ENCODE data around the gene DAAM1. TPM values are rescaled to one million over a fixed set of nuclear protein-coding genes. Genes with fewer than 3 reads are reported as not detected.

The DAAM1 gene
- total RNA-seq, 1 donor from 2014 or later, result 39.5 TPM

DNA sequence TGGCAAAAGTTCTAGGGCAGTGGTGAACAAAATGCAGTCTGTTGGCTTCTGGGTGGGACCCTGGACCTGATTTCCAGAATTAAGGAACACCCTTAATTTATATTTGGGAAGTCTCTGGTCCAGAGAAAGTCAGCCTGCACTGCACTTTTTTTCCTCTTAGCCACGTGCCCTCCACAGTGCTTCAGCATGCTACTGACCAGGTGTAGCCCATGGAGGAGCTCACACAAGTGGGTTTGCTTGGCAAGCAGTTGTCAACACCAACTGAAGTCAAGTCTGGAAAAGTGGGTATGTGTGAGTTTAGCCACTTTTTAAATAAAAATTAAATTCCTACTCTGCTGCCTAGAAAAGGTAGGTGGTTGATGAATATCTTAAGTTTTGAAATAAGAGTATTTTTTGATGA, 111.3 kb downstream of the DAAM1 start:
- H3K79me2 ChIP-seq (ENCODE audit: low read depth), result no peaks in the 10 kb centered on the region
- H3K4me3 ChIP-seq, result no peak overlapping the region
- H3K27ac ChIP-seq, result no peak overlapping the region
- H3K27ac Mint-ChIP-seq, result no peak overlapping the region
- no peak overlapping the region for H3K9ac ChIP-seq
- H3K4me1 ChIP-seq, result no peaks in the 10 kb centered on the region
- H3K27me3 ChIP-seq, result no peaks in the 10 kb centered on the region
- H3K9me3 ChIP-seq (ENCODE audit: low read depth), result no peaks in the 10 kb centered on the region
- H2AFZ ChIP-seq (replicated peaks), result no peak overlapping the region
- no peaks in the 10 kb centered on the region for H3F3A ChIP-seq (ENCODE audit: low read depth)
- no peak for DNase-seq (ENCODE audit: low spot score)
- H3K4me2 ChIP-seq, result no peak overlapping the region
- no peaks in the 10 kb centered on the region for H4K20me1 ChIP-seq (ENCODE audit: low read depth)
- TF ChIP-seq CTCF (IDR thresholded peaks at IDR 0.05) (no peak), EZH2phosphoT487 (IDR thresholded peaks at IDR 0.05) (no peak), EZH2 (IDR thresholded peaks at IDR 0.05) (no peak)
- H3K9me3 Mint-ChIP-seq, result no peaks in the 10 kb centered on the region
- peaks cover 5% of the 10 kb centered on the region for H3K4me1 Mint-ChIP-seq
- no peaks in the 10 kb centered on the region for H3K36me3 ChIP-seq
- no peak overlapping the region for H3K4me3 Mint-ChIP-seq
- H3K36me3 Mint-ChIP-seq, result peaks cover 10% of the 10 kb centered on the region
- peaks cover 6% of the 10 kb centered on the region for H3K27me3 Mint-ChIP-seq (ENCODE audit: insufficient read depth, low read depth)

DNA sequence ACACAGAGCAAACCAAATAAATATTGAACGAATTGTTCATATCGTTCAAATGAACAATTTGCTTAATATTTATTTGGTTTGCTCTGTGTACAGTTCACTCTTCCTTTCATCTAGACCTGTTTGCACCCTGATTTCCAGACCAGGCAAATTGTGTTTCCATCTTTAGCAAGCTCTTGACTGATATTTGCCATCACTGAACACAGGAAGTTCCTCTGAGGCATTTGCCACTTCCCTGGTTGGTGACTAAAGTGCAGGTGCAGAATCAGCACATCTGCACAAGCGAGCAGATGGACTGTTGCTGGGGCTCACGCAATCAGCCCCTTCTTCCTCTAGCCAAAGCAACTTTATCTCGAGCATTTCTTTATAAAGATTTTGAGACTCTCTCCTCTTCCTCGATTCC, 112.9 kb downstream of the DAAM1 start:
- H3F3A ChIP-seq (ENCODE audit: low read depth), result no peaks in the 10 kb centered on the region
- Mint-ChIP-seq H3K36me3 (peaks cover 3% of the 10 kb centered on the region), H3K9me3 (no peaks in the 10 kb centered on the region), H3K27ac (no peak overlapping the region), H3K27me3 (ENCODE audit: insufficient read depth, low read depth) (peaks cover 5% of the 10 kb centered on the region), H3K4me1 (peaks cover 11% of the 10 kb centered on the region), H3K4me3 (no peak overlapping the region)
- DNase-seq (ENCODE audit: low spot score), result no peak
- H3K9me3 ChIP-seq (ENCODE audit: low read depth), result no peaks in the 10 kb centered on the region
- H3K4me2 ChIP-seq, result no peak overlapping the region
- no peak for TF ChIP-seq EZH2 (IDR thresholded peaks at IDR 0.05)
- no peak for TF ChIP-seq CTCF (IDR thresholded peaks at IDR 0.05)
- TF ChIP-seq EZH2phosphoT487 (IDR thresholded peaks at IDR 0.05), result no peak
- no peaks in the 10 kb centered on the region for H3K27me3 ChIP-seq
- H3K4me1 ChIP-seq, result peaks cover 7% of the 10 kb centered on the region
- H3K79me2 ChIP-seq (ENCODE audit: low read depth), result no peaks in the 10 kb centered on the region
- H3K27ac ChIP-seq, result no peak overlapping the region
- H4K20me1 ChIP-seq (ENCODE audit: low read depth), result no peaks in the 10 kb centered on the region
- H3K4me3 ChIP-seq, result no peak overlapping the region
- H3K36me3 ChIP-seq, result no peaks in the 10 kb centered on the region
- no peak overlapping the region for H3K9ac ChIP-seq
- H2AFZ ChIP-seq (replicated peaks), result no peak overlapping the region

DNA sequence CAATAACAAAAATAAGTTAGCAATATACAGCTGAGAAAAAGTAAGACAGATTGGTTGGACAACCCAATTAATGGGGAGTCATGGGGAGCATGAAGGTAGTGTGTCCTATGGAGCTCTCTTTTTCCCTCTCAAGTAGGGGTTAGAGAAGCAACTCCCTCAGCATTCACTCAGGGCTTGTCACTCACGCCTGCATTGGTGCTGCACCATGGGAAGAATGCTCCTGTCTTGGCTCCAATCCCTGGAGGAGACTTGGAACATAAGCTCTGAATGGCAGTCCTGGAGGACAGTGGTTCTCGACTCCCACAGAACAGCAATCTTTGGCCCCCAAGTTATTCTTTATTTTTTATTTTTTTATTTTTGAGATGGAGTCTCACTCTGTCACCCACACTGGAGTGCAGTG, 113.8 kb downstream of the DAAM1 start:
- Histone ChIP-seq H3K79me2 (ENCODE audit: low read depth) (peaks cover 4% of the 10 kb centered on the region), H3K27ac (no peak overlapping the region), H3K4me3 (no peak overlapping the region), H3K9me3 (ENCODE audit: low read depth) (no peaks in the 10 kb centered on the region), H3K4me2 (no peak overlapping the region), H3K27me3 (no peaks in the 10 kb centered on the region), H4K20me1 (ENCODE audit: low read depth) (no peaks in the 10 kb centered on the region), H3F3A (ENCODE audit: low read depth) (no peaks in the 10 kb centered on the region), H3K9ac (no peak overlapping the region), H3K36me3 (no peaks in the 10 kb centered on the region), H3K4me1 (peaks cover 7% of the 10 kb centered on the region), H2AFZ (replicated peaks) (no peak overlapping the region)
- Mint-ChIP-seq H3K27ac (no peak overlapping the region), H3K27me3 (ENCODE audit: insufficient read depth, low read depth) (peaks cover 5% of the 10 kb centered on the region), H3K9me3 (no peaks in the 10 kb centered on the region), H3K4me1 (peaks cover 11% of the 10 kb centered on the region), H3K36me3 (peaks cover 2% of the 10 kb centered on the region), H3K4me3 (no peak overlapping the region)
- TF ChIP-seq CTCF (IDR thresholded peaks at IDR 0.05), result no peak
- DNase-seq (ENCODE audit: low spot score), result no peak

DNA sequence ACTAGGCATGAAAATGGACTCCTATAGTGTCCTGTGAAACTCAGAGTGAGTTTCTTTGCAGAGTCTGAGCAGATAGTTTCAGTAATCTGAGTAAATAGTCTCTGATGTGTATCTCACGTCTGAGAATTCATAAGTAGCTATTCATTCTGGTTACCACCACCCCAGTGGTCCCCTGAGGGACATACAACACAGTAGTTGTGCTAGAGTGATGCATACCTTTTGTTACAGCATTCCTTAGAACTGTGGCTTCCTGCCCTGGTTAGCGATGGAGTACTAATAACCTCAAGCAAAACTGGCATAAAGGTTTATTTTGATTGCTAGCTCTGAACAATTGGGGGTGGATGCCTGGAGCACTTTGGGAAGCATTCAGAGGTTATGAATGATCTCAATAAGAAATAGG, 114.7 kb downstream of the DAAM1 start:
- Histone ChIP-seq H3F3A (ENCODE audit: low read depth) (no peaks in the 10 kb centered on the region), H2AFZ (replicated peaks) (no peak overlapping the region), H3K9ac (no peak overlapping the region), H4K20me1 (ENCODE audit: low read depth) (no peaks in the 10 kb centered on the region), H3K4me2 (no peak overlapping the region), H3K79me2 (ENCODE audit: low read depth) (peaks cover 5% of the 10 kb centered on the region), H3K9me3 (ENCODE audit: low read depth) (no peaks in the 10 kb centered on the region), H3K36me3 (no peaks in the 10 kb centered on the region), H3K4me3 (no peak overlapping the region), H3K4me1 (peaks cover 7% of the 10 kb centered on the region), H3K27ac (no peak overlapping the region), H3K27me3 (no peaks in the 10 kb centered on the region)
- no peak for DNase-seq (ENCODE audit: low spot score)
- no peak overlapping the region for H3K4me3 Mint-ChIP-seq
- peaks cover 2% of the 10 kb centered on the region for H3K36me3 Mint-ChIP-seq
- no peak overlapping the region for H3K27ac Mint-ChIP-seq
- peaks cover 14% of the 10 kb centered on the region for H3K4me1 Mint-ChIP-seq
- H3K9me3 Mint-ChIP-seq, result no peaks in the 10 kb centered on the region
- peaks cover 5% of the 10 kb centered on the region for H3K27me3 Mint-ChIP-seq (ENCODE audit: insufficient read depth, low read depth)
- no peak for TF ChIP-seq EZH2 (IDR thresholded peaks at IDR 0.05)
- TF ChIP-seq EZH2phosphoT487 (IDR thresholded peaks at IDR 0.05), result no peak
- no peak for TF ChIP-seq CTCF (IDR thresholded peaks at IDR 0.05)
